Measurements from ENCODE around the gene RAD1.

DNA sequence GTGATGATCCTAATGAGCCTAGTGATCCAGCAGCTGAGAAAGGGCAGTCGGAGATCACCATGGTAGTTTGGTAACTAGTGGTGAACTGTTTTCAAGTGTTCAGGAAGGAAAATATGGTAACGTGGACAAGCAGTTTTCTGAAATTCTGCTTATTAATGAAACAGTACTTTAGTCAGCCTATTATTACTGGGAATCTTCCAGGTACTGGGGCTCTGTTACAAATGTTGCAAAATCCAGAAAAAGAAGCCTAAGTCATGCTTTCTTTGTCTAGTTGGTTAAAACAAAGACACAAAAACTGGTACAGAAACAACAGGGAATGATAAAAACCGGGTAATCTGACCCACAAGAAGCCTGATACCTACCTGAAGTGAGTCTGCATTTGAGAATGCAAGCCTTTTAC, 58.1 kb downstream of the RAD1 start:
- TF ChIP-seq, protein P1, sequence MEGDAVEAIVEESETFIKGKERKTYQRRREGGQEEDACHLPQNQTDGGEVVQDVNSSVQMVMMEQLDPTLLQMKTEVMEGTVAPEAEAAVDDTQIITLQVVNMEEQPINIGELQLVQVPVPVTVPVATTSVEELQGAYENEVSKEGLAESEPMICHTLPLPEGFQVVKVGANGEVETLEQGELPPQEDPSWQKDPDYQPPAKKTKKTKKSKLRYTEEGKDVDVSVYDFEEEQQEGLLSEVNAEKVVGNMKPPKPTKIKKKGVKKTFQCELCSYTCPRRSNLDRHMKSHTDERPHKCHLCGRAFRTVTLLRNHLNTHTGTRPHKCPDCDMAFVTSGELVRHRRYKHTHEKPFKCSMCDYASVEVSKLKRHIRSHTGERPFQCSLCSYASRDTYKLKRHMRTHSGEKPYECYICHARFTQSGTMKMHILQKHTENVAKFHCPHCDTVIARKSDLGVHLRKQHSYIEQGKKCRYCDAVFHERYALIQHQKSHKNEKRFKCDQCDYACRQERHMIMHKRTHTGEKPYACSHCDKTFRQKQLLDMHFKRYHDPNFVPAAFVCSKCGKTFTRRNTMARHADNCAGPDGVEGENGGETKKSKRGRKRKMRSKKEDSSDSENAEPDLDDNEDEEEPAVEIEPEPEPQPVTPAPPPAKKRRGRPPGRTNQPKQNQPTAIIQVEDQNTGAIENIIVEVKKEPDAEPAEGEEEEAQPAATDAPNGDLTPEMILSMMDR (conservative IDR thresholded peaks at IDR 0.05 in 1 of 2, IDR thresholded peaks at IDR 0.05 in 1 of 2; ENCODE audit: low read depth in 1 of 2, low read length in 2 of 2) = no peak
- no peak for TF ChIP-seq EZH2 (IDR thresholded peaks at IDR 0.05; ENCODE audit: low read length, missing control alignments)

Data from fibroblast of lung (primary cell).